ENCODE measurements around the gene HIVEP2. TPM values are rescaled to one million over a fixed set of nuclear protein-coding genes. Genes with fewer than 3 reads are reported as not detected.

Gene HIVEP2
- total and polyA plus RNA-seq, 2 donors (not counting 3 experiments of a cell fraction or from before 2014, with no cell fraction given), result 1.3 to 4.7 TPM

DNA sequence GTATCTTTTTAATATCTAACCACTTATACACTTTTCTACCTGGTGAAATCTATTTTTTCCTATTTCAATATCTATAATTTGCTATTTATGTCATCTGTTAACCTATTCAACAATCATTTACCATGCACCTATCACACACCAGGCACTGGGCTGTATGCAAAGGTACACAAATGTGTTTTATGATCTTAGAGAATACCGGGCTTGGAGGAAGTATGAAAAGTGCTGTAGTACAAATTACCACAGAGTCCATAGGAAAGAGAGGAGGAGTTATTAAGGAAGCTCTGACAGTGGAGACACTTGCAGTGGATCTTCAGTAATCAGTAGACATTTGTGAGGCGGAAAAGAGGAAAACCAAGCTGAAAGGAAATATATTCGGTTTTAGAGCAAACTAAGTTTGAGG is 96.0 kb downstream of the HIVEP2 start:
- no TSS peak for BruUV-seq (replicated peaks)
- Histone ChIP-seq H2AFZ (ENCODE audit: low read depth, low read length) (no peak overlapping the region), H3K27me3 (ENCODE audit: control insufficient read depth in 2 of 2, insufficient read depth in 2 of 2, low read length in 2 of 2) (no peaks in the 10 kb centered on the region), H3K4me2 (ENCODE audit: insufficient read depth, low read length) (no peak overlapping the region), H3K79me2 (ENCODE audit: control insufficient read depth, insufficient read depth, low read length) (no peaks in the 10 kb centered on the region), H4K20me1 (replicated peaks; ENCODE audit: control insufficient read depth, extremely low read depth, insufficient read depth, low read length) (no peaks in the 10 kb centered on the region), H3K9me3 (replicated peaks; ENCODE audit: control insufficient read depth, insufficient read depth, low read length) (no peaks in the 10 kb centered on the region), H3K36me3 (ENCODE audit: control insufficient read depth in 2 of 2, extremely low read depth in 1 of 2, insufficient read depth in 2 of 2, low read length in 2 of 2) (no peaks in the 10 kb centered on the region), H3K27ac (ENCODE audit: insufficient read depth, low read depth, low read length) (no peak overlapping the region), H3K9ac (replicated peaks; ENCODE audit: extremely low read depth, insufficient read depth, low read length) (no peak overlapping the region), H3K4me1 (ENCODE audit: control insufficient read depth, extremely low read depth, insufficient read depth, low read length) (peaks cover 46% of the 10 kb centered on the region), H3K9me1 (replicated peaks; ENCODE audit: control insufficient read depth, extremely low read depth, insufficient read depth, low read length) (no peaks in the 10 kb centered on the region), H3K4me3 (replicated peaks in 1 of 3; ENCODE audit: insufficient read depth in 1 of 3, low read depth in 1 of 3, low read length in 3 of 3) (no peak overlapping the region)
- intact Hi-C loops (cut with micrococcal nuclease) (loop anchor here (10.0 kb wide), 1 partner anchor 434 kb away; no protein-coding TSS in a partner anchor), dilution Hi-C loops (cut with MboI; ENCODE audit: extremely low pct_ligation_motif_present, low sequenced_read_pairs) (no loop called here)
- POLR2A ChIA-PET, result no interaction called here
- TF ChIP-seq POLR2A (IDR thresholded peaks at IDR 0.05; ENCODE audit: low read depth, low read length), result no peak
- TF ChIP-seq MYC (IDR thresholded peaks at IDR 0.05; ENCODE audit: low read depth, low read length), result no peak
- TF ChIP-seq POLR2AphosphoS5 (IDR thresholded peaks at IDR 0.05; ENCODE audit: insufficient read depth, low read depth, low read length), result no peak
- TF ChIP-seq FOS (IDR thresholded peaks at IDR 0.05; ENCODE audit: borderline replicate concordance, insufficient read depth, low read length), result no peak
- TF ChIP-seq EZH2 (IDR thresholded peaks at IDR 0.05; ENCODE audit: borderline replicate concordance, low read depth, low read length, severe bottlenecking), result no peak
- TF ChIP-seq, protein P1, sequence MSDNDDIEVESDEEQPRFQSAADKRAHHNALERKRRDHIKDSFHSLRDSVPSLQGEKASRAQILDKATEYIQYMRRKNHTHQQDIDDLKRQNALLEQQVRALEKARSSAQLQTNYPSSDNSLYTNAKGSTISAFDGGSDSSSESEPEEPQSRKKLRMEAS (IDR thresholded peaks at IDR 0.05; ENCODE audit: insufficient read depth, insufficient read length), result no peak
- no peak for TF ChIP-seq GATA2 (IDR thresholded peaks at IDR 0.05; ENCODE audit: insufficient read depth, insufficient read length, low read depth, low read length)
- TF ChIP-seq, protein P2, sequence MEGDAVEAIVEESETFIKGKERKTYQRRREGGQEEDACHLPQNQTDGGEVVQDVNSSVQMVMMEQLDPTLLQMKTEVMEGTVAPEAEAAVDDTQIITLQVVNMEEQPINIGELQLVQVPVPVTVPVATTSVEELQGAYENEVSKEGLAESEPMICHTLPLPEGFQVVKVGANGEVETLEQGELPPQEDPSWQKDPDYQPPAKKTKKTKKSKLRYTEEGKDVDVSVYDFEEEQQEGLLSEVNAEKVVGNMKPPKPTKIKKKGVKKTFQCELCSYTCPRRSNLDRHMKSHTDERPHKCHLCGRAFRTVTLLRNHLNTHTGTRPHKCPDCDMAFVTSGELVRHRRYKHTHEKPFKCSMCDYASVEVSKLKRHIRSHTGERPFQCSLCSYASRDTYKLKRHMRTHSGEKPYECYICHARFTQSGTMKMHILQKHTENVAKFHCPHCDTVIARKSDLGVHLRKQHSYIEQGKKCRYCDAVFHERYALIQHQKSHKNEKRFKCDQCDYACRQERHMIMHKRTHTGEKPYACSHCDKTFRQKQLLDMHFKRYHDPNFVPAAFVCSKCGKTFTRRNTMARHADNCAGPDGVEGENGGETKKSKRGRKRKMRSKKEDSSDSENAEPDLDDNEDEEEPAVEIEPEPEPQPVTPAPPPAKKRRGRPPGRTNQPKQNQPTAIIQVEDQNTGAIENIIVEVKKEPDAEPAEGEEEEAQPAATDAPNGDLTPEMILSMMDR (IDR thresholded peaks at IDR 0.05; ENCODE audit: extremely low read depth in 1 of 2, insufficient read depth in 1 of 2, low read depth in 1 of 2, low read length in 2 of 2), result no peak
- TF ChIP-seq JUN (IDR thresholded peaks at IDR 0.05; ENCODE audit: borderline replicate concordance, insufficient read depth, insufficient read length, low read depth), result no peak
- CTCF ChIA-PET, result interaction anchor here (1.7 kb wide), 1 partner anchor 10 kb away, joined by 3 read pairs; no protein-coding TSS in a partner anchor
- DNase-seq (ENCODE audit: low read depth, low spot score) (no peak), FAIRE-seq (no peak)
